Activated CD4-positive, alpha-beta T cell treated with anti-CD3 and anti-CD28 coated beads, Interleukin-2, Interleukin-4, amounts not matched to agents 100 ng/mL and 50 ng/mL, durations not matched to agents 16 hours and 8 hours (primary cell): ENCODE measurements around the gene LGR5.
"Not testable (repeated sequence)": the region's sequence is repeated elsewhere in the genome, so short reads cannot be mapped to it uniquely, and the experiment has no call there.

Source experiments
- DNase-seq: peaks from one replicate; pipeline ENCODE4 v3.0.0-alpha.2; 2020; ENCODE audit warnings: low spot score

Gene LGR5

DNA sequence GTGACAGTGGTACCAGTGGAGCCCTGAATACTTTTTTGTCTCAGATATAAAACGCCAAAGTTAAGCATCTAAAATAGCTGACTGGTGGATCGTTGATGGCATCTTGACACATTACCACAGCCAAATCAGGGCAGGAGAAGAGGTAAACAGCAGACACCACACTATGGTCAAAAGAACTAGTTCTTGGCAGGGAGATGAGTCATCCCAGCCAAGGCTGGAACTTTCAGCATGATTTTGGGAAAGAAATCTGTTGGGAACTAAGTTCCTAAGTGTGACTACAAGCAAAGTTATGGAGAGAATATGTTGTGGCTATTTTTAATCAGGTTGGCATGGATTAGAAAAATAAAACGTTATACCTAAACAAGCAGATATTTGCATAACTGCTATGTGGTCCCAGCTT lies 36.9 kb downstream of the LGR5 start:
- no peak for DNase-seq

GRCh38 chr12:71477609-71478008 lies 38.0 kb downstream of the LGR5 start:
- DNase-seq, result no peak

- no peak for DNase-seq
Observed at GRCh38 chr12:71478270-71478669, 38.7 kb downstream of the LGR5 start.

- no peak for DNase-seq
Observed at GRCh38 chr12:71484272-71484905, 44.8 kb downstream of the LGR5 start.

DNA sequence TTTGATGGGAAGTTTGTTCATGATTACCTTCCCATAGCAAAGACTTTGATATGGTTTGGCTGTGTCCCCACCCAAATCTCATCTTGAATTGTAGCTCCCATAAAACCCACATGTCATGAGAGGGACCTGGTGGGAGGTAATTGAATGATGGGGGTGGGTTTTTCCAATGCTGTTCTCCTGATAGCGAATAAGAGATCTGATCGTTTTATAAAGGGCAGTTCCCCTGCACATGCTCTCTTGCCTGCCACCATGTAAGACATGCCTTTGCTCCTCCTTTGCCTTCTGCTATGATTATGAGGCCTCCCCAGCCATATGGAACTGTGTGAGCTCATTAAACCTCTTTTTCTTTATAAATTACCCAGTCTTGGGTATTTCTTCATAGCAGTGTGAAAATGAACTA lies 51.2 kb downstream of the LGR5 start:
- DNase-seq, result not testable (repeated sequence)

- DNase-seq, result no peak
Observed at GRCh38 chr12:71492604-71493003, 53.0 kb downstream of the LGR5 start.

DNA sequence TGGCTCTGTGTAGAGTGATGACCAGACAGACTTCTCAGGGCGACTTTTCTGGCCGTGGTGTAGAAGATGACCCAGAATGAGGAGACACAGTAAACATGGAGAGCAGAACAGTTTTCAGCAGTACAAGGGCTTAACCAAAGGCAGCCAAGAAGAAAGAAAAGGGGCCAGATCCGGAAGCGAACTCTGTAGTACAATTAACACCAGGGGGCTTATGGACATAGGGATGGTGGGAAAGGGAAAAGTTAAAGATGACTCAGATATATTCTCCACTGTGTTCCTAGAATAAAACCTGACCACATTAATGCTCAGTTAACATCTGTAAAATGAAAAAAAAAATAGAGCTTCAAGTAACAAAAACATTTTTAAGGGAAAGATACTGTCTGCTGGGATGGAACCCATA lies 60.2 kb downstream of the LGR5 start:
- no peak for DNase-seq

DNA sequence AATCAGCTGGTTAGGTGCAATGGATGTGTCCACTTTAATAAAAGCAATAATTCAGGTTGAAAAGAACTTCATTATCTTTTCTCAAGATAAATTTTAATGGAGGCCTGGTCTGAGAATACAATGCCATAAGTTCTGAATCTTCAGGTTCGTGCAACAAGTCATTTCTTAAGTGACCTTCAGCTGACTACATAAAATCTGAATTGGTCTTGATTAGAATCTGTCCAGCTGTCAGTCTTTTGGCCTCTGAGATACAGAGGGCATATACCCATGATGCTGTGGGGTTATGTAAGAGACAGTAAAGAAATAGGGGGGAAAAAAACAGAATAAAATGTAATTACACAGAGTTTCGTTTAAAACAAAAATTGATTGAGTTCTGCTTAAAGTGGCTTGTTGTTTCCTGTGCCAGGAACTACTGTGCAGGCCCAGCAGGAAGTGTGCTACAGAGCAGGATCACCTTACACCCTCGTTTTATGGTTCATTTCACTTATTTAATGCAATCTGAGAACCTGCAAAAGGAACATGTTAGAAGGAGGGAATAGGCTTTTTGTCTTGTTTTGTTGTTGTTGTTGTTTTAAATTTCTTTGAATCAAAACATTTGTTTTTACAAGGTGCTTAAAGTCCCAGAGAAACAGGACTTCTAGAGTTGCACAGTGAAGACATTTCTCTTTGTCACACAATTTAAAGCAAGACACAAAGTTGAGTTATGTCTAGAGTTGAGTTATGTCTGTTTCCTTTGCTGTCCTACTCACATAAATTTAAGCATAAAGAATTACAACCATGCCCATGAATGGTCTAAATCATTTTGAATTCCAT lies 64.2 kb downstream of the LGR5 start:
- no peak for DNase-seq

- no peak for DNase-seq
Observed at GRCh38 chr12:71504476-71504875, 64.9 kb downstream of the LGR5 start.

DNA sequence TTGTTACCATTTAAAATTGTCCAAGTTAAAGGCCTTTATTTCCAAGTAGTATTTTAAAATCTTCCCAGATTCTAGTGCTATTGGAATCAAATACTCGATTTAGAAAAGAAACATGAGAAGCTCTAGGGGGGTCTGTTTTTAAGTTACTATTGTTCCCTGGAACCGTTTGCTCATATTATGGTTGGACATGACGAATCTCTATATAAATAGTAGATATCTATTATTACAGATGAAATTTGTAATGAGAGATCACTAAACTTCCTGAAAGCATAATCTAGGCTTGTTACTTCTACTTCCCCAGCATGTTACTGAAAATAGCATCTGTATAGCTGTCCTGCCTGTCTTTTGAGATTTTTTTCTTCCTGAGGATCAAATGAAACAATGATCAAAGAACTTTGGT lies 70.1 kb downstream of the LGR5 start:
- DNase-seq, result no peak

DNA sequence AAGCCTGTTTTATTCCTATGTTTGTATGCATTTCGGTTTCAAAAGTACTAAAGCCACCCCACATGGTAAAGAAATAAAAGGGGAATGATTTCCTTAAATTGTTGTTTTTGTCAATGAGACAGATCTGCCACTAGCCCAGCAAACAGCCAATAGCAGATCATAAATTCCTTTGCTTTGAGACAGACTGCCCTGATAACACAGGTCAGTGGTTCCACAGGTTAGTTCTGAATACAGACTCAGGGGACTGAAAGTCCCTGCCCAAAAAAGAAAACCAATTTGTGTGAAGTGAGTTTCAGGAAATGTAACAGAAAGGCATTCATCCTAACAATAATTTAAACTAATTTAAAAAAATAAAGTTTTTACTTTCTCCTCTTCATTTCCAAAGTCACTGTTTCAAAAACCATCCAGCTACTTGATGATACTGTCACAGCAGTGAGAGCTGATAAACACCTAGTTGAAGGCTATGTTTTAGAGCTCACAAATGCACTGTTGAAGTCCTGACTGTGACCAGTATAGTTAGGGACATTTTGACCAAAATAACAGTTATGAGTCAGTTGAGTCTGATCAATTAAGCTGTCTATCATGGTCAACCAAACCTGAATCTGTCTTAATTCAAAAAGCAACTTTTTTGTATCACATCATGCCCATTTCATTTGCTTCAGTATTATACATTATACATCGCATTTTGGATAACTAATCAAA lies 77.7 kb downstream of the LGR5 start:
- DNase-seq, result no peak

DNA sequence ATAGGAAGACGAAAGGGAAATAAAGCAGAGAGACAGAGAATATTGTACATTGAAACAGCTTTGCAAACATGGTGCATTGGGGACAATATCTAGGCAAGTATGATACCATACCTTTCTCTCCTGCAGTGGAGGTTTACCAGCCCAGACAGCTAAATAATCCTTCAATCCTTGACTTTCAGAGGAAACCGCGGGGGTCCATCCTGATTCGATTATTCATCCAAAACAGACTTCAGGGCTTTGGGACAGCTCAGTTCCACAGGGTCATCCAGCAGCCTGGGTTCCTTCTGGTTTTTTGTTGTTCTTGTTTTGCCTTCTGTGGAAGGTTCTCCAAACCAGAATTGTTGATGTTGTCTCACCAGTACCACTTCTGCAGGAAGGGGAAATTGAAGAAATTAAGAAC lies 81.5 kb downstream of the LGR5 start:
- no peak for DNase-seq

DNA sequence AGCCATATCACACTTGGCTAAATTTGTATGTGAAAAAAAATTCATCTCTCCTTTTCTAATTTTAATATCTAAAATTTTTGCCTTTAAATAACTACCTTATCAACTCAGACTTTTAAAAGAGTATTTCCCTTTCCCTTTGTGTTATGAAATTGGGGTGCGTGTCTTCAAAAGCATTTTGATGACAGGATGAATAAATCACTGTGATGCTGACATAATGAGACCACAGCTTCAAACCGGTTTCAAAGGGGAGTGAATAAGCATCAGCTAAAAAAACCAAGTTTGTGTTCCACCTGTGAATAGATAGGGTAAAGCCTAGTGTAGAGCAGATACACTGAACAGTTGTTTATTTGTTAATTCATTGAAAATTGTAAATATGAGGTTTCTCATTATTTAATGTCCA lies 85.0 kb downstream of the LGR5 start:
- no peak for DNase-seq

- DNase-seq, result no peak
Observed at GRCh38 chr12:71533703-71534102, 94.1 kb downstream of the LGR5 start.

GRCh38 chr12:71536279-71536938 lies 96.8 kb downstream of the LGR5 start:
- no peak for DNase-seq

GRCh38 chr12:71536939-71537622 lies 97.5 kb downstream of the LGR5 start:
- no peak for DNase-seq

GRCh38 chr12:71538807-71539206 lies 99.2 kb downstream of the LGR5 start:
- no peak for DNase-seq

GRCh38 chr12:71541583-71541982 lies 102.0 kb downstream of the LGR5 start:
- no peak for DNase-seq

- no peak for DNase-seq
Observed at GRCh38 chr12:71546322-71546861, 106.8 kb downstream of the LGR5 start.

DNA sequence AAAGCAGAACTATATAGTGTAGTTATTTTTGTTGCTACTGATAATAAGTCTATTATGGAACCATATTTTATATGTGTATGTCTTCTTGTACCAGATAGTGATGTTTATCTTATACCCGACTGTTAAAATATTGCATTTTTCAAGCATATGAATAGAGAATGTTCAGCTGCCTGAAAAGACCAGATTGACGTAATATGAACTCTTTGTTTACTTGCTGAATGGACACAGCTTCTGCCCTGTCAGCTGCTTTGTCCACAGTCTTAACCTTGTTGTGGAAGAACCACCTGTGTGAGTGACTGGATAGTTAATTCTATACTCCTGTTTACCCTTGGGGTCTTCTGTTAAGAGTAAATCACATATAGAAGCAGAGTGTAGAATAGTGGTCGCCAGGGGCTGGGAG lies 109.3 kb downstream of the LGR5 start:
- DNase-seq, result no peak

- no peak for DNase-seq
Observed at GRCh38 chr12:71551529-71551928, 111.9 kb downstream of the LGR5 start.
